Ovary (tissue), 3 donors: ENCODE results near the gene HCFC1R1.

Source experiments
- CTCF ChIP-seq, 3 donors: fragments of 450-650 bp in 2 of 3; fragments of 200-600 bp in 1 of 3; IDR thresholded peaks; one replicate each; pipeline versions ENCODE4 v1.5.1 to v1.8.0; 2016 to 2022; ENCODE audit warnings: antibody characterized with exemption in 3 of 3, mild to moderate bottlenecking in 1 of 3
- POLR2A ChIP-seq: fragments of 450-650 bp; IDR thresholded peaks from one replicate; pipeline ENCODE4 v1.6.1; 2017; ENCODE audit warnings: antibody characterized with exemption, mild to moderate bottlenecking, moderate library complexity
- donor health status: DM: no; HTN: no; CAD: no.

- TF ChIP-seq CTCF (IDR thresholded peaks at IDR 0.05) (no peak), POLR2A (no peak)
Observed at GRCh38 chr16:2976673-2977072, 47.1 kb downstream of the HCFC1R1 start.
